Measurements from ENCODE around the gene BCL11B. TPM values are rescaled to one million over a fixed set of nuclear protein-coding genes. Genes with fewer than 3 reads are reported as not detected.

BCL11B gene
- total and polyA plus RNA-seq, 2 experiments from 2014 or later, result 0.28 to 3.2 TPM

- Histone ChIP-seq H3K27ac (no peak overlapping the region), H3K4me3 (no peak overlapping the region), H3K4me2 (no peak overlapping the region), H2AFZ (no peak overlapping the region), H3K9me2 (replicated peaks; ENCODE audit: insufficient read depth) (no peaks in the 10 kb centered on the region), H3K27me3 (no peaks in the 10 kb centered on the region), H4K20me1 (ENCODE audit: insufficient read depth, poor library complexity, severe bottlenecking) (no peaks in the 10 kb centered on the region), H3K4me1 (ENCODE audit: insufficient read depth) (no peaks in the 10 kb centered on the region), H3K36me3 (replicated peaks; ENCODE audit: insufficient read depth, low read depth) (no peaks in the 10 kb centered on the region), H3K9me3 (ENCODE audit: low read depth) (no peaks in the 10 kb centered on the region), H3K79me2 (no peaks in the 10 kb centered on the region)
- DNase-seq (ENCODE audit: low spot score), result no peak
- 85% methylated on average over 22 of the region's 22 CpGs for WGBS (ENCODE audit: low lambda C conversion rate, missing lambda C conversion rate)
- TF ChIP-seq, protein P1, sequence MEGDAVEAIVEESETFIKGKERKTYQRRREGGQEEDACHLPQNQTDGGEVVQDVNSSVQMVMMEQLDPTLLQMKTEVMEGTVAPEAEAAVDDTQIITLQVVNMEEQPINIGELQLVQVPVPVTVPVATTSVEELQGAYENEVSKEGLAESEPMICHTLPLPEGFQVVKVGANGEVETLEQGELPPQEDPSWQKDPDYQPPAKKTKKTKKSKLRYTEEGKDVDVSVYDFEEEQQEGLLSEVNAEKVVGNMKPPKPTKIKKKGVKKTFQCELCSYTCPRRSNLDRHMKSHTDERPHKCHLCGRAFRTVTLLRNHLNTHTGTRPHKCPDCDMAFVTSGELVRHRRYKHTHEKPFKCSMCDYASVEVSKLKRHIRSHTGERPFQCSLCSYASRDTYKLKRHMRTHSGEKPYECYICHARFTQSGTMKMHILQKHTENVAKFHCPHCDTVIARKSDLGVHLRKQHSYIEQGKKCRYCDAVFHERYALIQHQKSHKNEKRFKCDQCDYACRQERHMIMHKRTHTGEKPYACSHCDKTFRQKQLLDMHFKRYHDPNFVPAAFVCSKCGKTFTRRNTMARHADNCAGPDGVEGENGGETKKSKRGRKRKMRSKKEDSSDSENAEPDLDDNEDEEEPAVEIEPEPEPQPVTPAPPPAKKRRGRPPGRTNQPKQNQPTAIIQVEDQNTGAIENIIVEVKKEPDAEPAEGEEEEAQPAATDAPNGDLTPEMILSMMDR (IDR thresholded peaks at IDR 0.05; ENCODE audit: poor library complexity), result no peak
- TF ChIP-seq EZH2phosphoT487 (IDR thresholded peaks at IDR 0.05; ENCODE audit: low read depth, severe bottlenecking, unreplicated experiment) (no peak), EZH2 (IDR thresholded peaks at IDR 0.05; ENCODE audit: borderline replicate concordance) (no peak)
Measured at GRCh38 chr14:99159341-99160340, 112.4 kb downstream of the BCL11B start.

- Histone ChIP-seq H3K79me2 (no peaks in the 10 kb centered on the region), H3K9me3 (ENCODE audit: low read depth) (no peaks in the 10 kb centered on the region), H3K27ac (no peak overlapping the region), H2AFZ (no peak overlapping the region), H3K36me3 (replicated peaks; ENCODE audit: insufficient read depth, low read depth) (no peaks in the 10 kb centered on the region), H3K27me3 (no peaks in the 10 kb centered on the region), H4K20me1 (ENCODE audit: insufficient read depth, poor library complexity, severe bottlenecking) (no peaks in the 10 kb centered on the region), H3K4me1 (ENCODE audit: insufficient read depth) (no peaks in the 10 kb centered on the region), H3K4me2 (no peak overlapping the region), H3K9me2 (replicated peaks; ENCODE audit: insufficient read depth) (no peaks in the 10 kb centered on the region), H3K4me3 (no peak overlapping the region)
- TF ChIP-seq, protein P1 (IDR thresholded peaks at IDR 0.05; ENCODE audit: poor library complexity), result no peak
- no peak for TF ChIP-seq EZH2 (IDR thresholded peaks at IDR 0.05; ENCODE audit: borderline replicate concordance)
- no peak for TF ChIP-seq EZH2phosphoT487 (IDR thresholded peaks at IDR 0.05; ENCODE audit: low read depth, severe bottlenecking, unreplicated experiment)
- DNase-seq (ENCODE audit: low spot score), result no peak
- 69% methylated on average over 7 of the region's 7 CpGs for WGBS (ENCODE audit: low lambda C conversion rate, missing lambda C conversion rate)
Measured at GRCh38 chr14:99158646-99159165, 113.3 kb downstream of the BCL11B start.

GRCh38 chr14:99158150-99158549 is 113.8 kb downstream of the BCL11B start:
- 67% methylated on average over 4 of the region's 4 CpGs for WGBS (ENCODE audit: low lambda C conversion rate, missing lambda C conversion rate)
- H3K36me3 ChIP-seq (replicated peaks; ENCODE audit: insufficient read depth, low read depth), result no peaks in the 10 kb centered on the region
- H3K4me3 ChIP-seq, result no peak overlapping the region
- no peak for DNase-seq (ENCODE audit: low spot score)
- no peaks in the 10 kb centered on the region for H3K27me3 ChIP-seq
- H4K20me1 ChIP-seq (ENCODE audit: insufficient read depth, poor library complexity, severe bottlenecking), result no peaks in the 10 kb centered on the region
- no peaks in the 10 kb centered on the region for H3K4me1 ChIP-seq (ENCODE audit: insufficient read depth)
- H3K4me2 ChIP-seq, result no peak overlapping the region
- H3K79me2 ChIP-seq, result no peaks in the 10 kb centered on the region
- TF ChIP-seq EZH2phosphoT487 (IDR thresholded peaks at IDR 0.05; ENCODE audit: low read depth, severe bottlenecking, unreplicated experiment), result no peak
- TF ChIP-seq, protein P1 (IDR thresholded peaks at IDR 0.05; ENCODE audit: poor library complexity), result no peak
- no peak for TF ChIP-seq EZH2 (IDR thresholded peaks at IDR 0.05; ENCODE audit: borderline replicate concordance)
- H3K9me2 ChIP-seq (replicated peaks; ENCODE audit: insufficient read depth), result no peaks in the 10 kb centered on the region
- H3K9me3 ChIP-seq (ENCODE audit: low read depth), result no peaks in the 10 kb centered on the region
- H2AFZ ChIP-seq, result no peak overlapping the region
- no peak overlapping the region for H3K27ac ChIP-seq
